Measurements from ENCODE around the gene SORCS1. TPM values are rescaled to one million over a fixed set of nuclear protein-coding genes. Genes with fewer than 3 reads are reported as not detected.

Gene SORCS1
- total and polyA plus RNA-seq, 2 of the 13 experiments (the other 11 are each of a cell fraction or from before 2014, with no cell fraction given): not detected

DNA sequence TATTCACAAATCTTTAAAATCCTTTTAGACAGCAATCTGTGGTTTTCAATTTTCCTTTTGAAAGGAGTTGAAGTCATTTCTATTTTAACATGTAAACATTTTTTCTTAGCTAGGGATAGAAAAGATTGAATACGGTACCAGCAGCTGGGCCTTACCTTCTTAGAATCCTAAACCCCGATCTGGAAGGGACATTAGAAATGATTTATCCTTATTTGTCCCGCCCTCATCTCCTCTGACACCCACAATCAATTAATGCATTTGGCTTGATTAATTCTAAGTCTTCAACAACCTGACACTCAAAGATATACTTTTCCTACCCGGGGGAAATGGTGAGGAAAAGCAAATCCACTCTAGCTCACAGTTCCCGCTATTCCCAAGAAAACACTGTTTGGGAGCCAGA, 100.4 kb downstream of the SORCS1 start:
- in situ Hi-C loops (cut with HindIII; ENCODE audit: extremely low pct_ligation_motif_present, low pct_unique_long_range_greater_than_20kb): no loop called here
- Histone ChIP-seq H3K27me3 (ENCODE audit: control insufficient read depth in 1 of 2, insufficient read depth in 2 of 2, low read length in 2 of 2) (no peaks in the 10 kb centered on the region), H3K36me3 (replicated peaks in 1 of 2; ENCODE audit: control insufficient read depth in 1 of 2, insufficient read depth in 2 of 2, low read length in 2 of 2) (no peaks in the 10 kb centered on the region), H3K9me3 (ENCODE audit: low read length) (peaks cover 46% of the 10 kb centered on the region), H4K20me1 (ENCODE audit: insufficient read depth, low read length) (no peaks in the 10 kb centered on the region), H3K4me3 (replicated peaks in 1 of 3; ENCODE audit: insufficient read depth in 1 of 3, low read depth in 2 of 3, low read length in 3 of 3) (no peak overlapping the region), H3K79me2 (ENCODE audit: insufficient read depth, low read length) (no peaks in the 10 kb centered on the region), H3K9ac (ENCODE audit: insufficient read depth, low read depth, low read length) (no peak overlapping the region), H2AFZ (ENCODE audit: low read length) (no peak overlapping the region), H3K4me1 (ENCODE audit: insufficient read depth, low read length) (no peaks in the 10 kb centered on the region), H3K27ac (ENCODE audit: extremely low read length, insufficient read depth, low read length) (no peak overlapping the region), H3K4me2 (ENCODE audit: low read depth, low read length) (no peak overlapping the region)
- ATAC-seq (no peak), DNase-seq (ENCODE audit: low spot score) (no peak), FAIRE-seq (no peak)
- ChIA-PET CTCF (ENCODE audit: low intra/inter-chr PET ratio, low total read pairs) (no interaction called here), POLR2A (no interaction called here)
- intact Hi-C loops (cut with micrococcal nuclease; ENCODE audit: unreplicated experiment): no loop called here
- no TSS peak for BruUV-seq (replicated peaks)
- WGBS (ENCODE audit: low lambda C conversion rate): 30% methylated on average over 5 of the region's 5 CpGs
- TF ChIP-seq, protein P1, sequence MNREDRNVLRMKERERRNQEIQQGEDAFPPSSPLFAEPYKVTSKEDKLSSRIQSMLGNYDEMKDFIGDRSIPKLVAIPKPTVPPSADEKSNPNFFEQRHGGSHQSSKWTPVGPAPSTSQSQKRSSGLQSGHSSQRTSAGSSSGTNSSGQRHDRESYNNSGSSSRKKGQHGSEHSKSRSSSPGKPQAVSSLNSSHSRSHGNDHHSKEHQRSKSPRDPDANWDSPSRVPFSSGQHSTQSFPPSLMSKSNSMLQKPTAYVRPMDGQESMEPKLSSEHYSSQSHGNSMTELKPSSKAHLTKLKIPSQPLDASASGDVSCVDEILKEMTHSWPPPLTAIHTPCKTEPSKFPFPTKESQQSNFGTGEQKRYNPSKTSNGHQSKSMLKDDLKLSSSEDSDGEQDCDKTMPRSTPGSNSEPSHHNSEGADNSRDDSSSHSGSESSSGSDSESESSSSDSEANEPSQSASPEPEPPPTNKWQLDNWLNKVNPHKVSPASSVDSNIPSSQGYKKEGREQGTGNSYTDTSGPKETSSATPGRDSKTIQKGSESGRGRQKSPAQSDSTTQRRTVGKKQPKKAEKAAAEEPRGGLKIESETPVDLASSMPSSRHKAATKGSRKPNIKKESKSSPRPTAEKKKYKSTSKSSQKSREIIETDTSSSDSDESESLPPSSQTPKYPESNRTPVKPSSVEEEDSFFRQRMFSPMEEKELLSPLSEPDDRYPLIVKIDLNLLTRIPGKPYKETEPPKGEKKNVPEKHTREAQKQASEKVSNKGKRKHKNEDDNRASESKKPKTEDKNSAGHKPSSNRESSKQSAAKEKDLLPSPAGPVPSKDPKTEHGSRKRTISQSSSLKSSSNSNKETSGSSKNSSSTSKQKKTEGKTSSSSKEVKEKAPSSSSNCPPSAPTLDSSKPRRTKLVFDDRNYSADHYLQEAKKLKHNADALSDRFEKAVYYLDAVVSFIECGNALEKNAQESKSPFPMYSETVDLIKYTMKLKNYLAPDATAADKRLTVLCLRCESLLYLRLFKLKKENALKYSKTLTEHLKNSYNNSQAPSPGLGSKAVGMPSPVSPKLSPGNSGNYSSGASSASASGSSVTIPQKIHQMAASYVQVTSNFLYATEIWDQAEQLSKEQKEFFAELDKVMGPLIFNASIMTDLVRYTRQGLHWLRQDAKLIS (CRISPR knock-in tag; IDR thresholded peaks at IDR 0.05): no peak
- TF ChIP-seq TEAD3 (CRISPR knock-in tag; optimal IDR thresholded peaks at IDR 0.05; ENCODE audit: borderline replicate concordance) (no peak), KDM1A (CRISPR knock-in tag; IDR thresholded peaks at IDR 0.05) (no peak), CEBPB (IDR thresholded peaks at IDR 0.05; ENCODE audit: borderline replicate concordance, low read depth, low read length) (no peak), TSC22D2 (CRISPR knock-in tag; IDR thresholded peaks at IDR 0.05; ENCODE audit: borderline replicate concordance) (no peak), ZNF563 (CRISPR knock-in tag; IDR thresholded peaks at IDR 0.05) (no peak), ZNF432 (CRISPR knock-in tag; IDR thresholded peaks at IDR 0.05; ENCODE audit: borderline replicate concordance) (no peak)
- TF ChIP-seq, protein P2, sequence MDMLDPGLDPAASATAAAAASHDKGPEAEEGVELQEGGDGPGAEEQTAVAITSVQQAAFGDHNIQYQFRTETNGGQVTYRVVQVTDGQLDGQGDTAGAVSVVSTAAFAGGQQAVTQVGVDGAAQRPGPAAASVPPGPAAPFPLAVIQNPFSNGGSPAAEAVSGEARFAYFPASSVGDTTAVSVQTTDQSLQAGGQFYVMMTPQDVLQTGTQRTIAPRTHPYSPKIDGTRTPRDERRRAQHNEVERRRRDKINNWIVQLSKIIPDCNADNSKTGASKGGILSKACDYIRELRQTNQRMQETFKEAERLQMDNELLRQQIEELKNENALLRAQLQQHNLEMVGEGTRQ (IDR thresholded peaks at IDR 0.05; ENCODE audit: low read depth, low read length): no peak
- TF ChIP-seq, protein P2 (CRISPR knock-in tag; IDR thresholded peaks at IDR 0.05; ENCODE audit: borderline replicate concordance): no peak
- TF ChIP-seq, protein P3, sequence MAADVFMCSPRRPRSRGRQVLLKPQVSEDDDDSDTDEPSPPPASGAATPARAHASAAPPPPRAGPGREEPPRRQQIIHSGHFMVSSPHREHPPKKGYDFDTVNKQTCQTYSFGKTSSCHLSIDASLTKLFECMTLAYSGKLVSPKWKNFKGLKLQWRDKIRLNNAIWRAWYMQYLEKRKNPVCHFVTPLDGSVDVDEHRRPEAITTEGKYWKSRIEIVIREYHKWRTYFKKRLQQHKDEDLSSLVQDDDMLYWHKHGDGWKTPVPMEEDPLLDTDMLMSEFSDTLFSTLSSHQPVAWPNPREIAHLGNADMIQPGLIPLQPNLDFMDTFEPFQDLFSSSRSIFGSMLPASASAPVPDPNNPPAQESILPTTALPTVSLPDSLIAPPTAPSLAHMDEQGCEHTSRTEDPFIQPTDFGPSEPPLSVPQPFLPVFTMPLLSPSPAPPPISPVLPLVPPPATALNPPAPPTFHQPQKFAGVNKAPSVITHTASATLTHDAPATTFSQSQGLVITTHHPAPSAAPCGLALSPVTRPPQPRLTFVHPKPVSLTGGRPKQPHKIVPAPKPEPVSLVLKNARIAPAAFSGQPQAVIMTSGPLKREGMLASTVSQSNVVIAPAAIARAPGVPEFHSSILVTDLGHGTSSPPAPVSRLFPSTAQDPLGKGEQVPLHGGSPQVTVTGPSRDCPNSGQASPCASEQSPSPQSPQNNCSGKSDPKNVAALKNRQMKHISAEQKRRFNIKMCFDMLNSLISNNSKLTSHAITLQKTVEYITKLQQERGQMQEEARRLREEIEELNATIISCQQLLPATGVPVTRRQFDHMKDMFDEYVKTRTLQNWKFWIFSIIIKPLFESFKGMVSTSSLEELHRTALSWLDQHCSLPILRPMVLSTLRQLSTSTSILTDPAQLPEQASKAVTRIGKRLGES (CRISPR knock-in tag; IDR thresholded peaks at IDR 0.05; ENCODE audit: borderline replicate concordance): no peak
- TF ChIP-seq, protein P4, sequence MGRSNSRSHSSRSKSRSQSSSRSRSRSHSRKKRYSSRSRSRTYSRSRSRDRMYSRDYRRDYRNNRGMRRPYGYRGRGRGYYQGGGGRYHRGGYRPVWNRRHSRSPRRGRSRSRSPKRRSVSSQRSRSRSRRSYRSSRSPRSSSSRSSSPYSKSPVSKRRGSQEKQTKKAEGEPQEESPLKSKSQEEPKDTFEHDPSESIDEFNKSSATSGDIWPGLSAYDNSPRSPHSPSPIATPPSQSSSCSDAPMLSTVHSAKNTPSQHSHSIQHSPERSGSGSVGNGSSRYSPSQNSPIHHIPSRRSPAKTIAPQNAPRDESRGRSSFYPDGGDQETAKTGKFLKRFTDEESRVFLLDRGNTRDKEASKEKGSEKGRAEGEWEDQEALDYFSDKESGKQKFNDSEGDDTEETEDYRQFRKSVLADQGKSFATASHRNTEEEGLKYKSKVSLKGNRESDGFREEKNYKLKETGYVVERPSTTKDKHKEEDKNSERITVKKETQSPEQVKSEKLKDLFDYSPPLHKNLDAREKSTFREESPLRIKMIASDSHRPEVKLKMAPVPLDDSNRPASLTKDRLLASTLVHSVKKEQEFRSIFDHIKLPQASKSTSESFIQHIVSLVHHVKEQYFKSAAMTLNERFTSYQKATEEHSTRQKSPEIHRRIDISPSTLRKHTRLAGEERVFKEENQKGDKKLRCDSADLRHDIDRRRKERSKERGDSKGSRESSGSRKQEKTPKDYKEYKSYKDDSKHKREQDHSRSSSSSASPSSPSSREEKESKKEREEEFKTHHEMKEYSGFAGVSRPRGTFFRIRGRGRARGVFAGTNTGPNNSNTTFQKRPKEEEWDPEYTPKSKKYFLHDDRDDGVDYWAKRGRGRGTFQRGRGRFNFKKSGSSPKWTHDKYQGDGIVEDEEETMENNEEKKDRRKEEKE (IDR thresholded peaks at IDR 0.05): no peak
- TF ChIP-seq, protein P5, sequence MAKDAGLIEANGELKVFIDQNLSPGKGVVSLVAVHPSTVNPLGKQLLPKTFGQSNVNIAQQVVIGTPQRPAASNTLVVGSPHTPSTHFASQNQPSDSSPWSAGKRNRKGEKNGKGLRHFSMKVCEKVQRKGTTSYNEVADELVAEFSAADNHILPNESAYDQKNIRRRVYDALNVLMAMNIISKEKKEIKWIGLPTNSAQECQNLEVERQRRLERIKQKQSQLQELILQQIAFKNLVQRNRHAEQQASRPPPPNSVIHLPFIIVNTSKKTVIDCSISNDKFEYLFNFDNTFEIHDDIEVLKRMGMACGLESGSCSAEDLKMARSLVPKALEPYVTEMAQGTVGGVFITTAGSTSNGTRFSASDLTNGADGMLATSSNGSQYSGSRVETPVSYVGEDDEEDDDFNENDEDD (CRISPR knock-in tag; IDR thresholded peaks at IDR 0.05; ENCODE audit: borderline replicate concordance): no peak

All from HepG2 (cell line).